Measurements from ENCODE around the gene TCEANC. TPM values are rescaled to one million over a fixed set of nuclear protein-coding genes. Genes with fewer than 3 reads are reported as not detected.
A peak's percentile ranks its signal among the peaks of the same experiment; 100 is the strongest.
"Not testable (repeated sequence)": the region's sequence is repeated elsewhere in the genome, so short reads cannot be mapped to it uniquely, and the experiment has no call there.

The TCEANC gene
- total RNA-seq, 1 experiment from 2014 or later = 3.1 TPM

DNA sequence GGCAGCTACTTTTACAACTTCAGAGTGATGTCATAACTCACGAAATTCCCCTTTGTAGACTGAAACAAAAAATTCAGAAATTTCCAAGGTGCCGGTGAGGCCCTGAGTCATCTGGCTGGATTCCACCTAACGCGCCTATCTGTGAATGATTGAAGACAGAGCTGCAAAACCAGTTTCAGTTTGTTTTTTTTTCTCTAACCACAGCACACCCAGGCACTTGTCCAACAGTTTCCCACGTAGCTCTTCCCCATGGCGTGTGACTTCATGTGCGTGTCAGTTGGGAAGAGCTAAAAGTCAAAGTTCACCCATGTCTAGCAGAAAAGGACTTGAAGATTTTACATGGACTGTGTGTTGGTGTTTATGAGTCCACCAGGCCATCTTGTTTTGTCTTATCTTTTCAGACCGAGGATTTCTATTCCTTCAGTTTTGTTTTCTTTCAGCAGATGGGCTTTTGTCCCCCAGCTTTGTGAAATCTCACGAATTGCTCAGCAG, 16.4 kb downstream of the TCEANC start:
- no peak overlapping the region for H2BK120ac ChIP-seq (ENCODE audit: low read depth, low read length, poor library complexity, severe bottlenecking)
- DNase-seq = no peak
- peak overlapping the region in 1 of 3 experiments; percentile 56; a peak in 1 of 7 replicates for H3K27ac Mint-ChIP-seq
- no peaks in the 10 kb centered on the region; the same call in 1 of the 2 replicates for H3K79me2 ChIP-seq (ENCODE audit: insufficient read depth, low read length)
- no peak overlapping the region for H3K9ac ChIP-seq (ENCODE audit: extremely low read depth, insufficient read length, low read length)
- peaks cover 27 to 58% of the 10 kb centered on the region in 2 experiments for H3K9me3 Mint-ChIP-seq
- no peak overlapping the region for H3K18ac ChIP-seq (ENCODE audit: insufficient read length, low read depth, low read length)
- no peak overlapping the region for H3K23ac ChIP-seq (ENCODE audit: insufficient read length, low read depth, low read length)
- no CpG with 5 or more reads among the region's 9 CpGs for WGBS (ENCODE audit: extremely low coverage, insufficient read length, low lambda C conversion rate)
- H3K79me1 ChIP-seq (ENCODE audit: insufficient read depth, low read depth, low read length, poor library complexity, severe bottlenecking) = no peaks in the 10 kb centered on the region
- no peak overlapping the region for H4K5ac ChIP-seq (ENCODE audit: insufficient read length, low read depth, low read length)
- no peak overlapping the region for H3K56ac ChIP-seq (ENCODE audit: insufficient read length, low read depth, low read length)
- H2AK5ac ChIP-seq (ENCODE audit: insufficient read length, low read length) = no peak overlapping the region
- no peaks in the 10 kb centered on the region for H3K4me1 ChIP-seq (ENCODE audit: insufficient read depth, low read length)
- H2AFZ ChIP-seq (ENCODE audit: low read length) = no peak overlapping the region
- H3K9me3 ChIP-seq (ENCODE audit: control insufficient read depth, low read depth, low read length) = no peaks in the 10 kb centered on the region
- H2BK20ac ChIP-seq (ENCODE audit: low read depth, low read length, poor library complexity, severe bottlenecking) = no peak overlapping the region
- no peak overlapping the region for H2BK12ac ChIP-seq (ENCODE audit: insufficient read length, low read depth, low read length)
- no peak overlapping the region for H3T11ph ChIP-seq (ENCODE audit: low read length)
- no peak overlapping the region for H3K4me3 Mint-ChIP-seq
- H4K8ac ChIP-seq (replicated peaks; ENCODE audit: insufficient read length, low read depth, low read length) = no peak overlapping the region
- H3K27me3 Mint-ChIP-seq (ENCODE audit: low read depth) = no peaks in the 10 kb centered on the region; the same call in 1 of the 2 replicates
- TF ChIP-seq, protein P1, sequence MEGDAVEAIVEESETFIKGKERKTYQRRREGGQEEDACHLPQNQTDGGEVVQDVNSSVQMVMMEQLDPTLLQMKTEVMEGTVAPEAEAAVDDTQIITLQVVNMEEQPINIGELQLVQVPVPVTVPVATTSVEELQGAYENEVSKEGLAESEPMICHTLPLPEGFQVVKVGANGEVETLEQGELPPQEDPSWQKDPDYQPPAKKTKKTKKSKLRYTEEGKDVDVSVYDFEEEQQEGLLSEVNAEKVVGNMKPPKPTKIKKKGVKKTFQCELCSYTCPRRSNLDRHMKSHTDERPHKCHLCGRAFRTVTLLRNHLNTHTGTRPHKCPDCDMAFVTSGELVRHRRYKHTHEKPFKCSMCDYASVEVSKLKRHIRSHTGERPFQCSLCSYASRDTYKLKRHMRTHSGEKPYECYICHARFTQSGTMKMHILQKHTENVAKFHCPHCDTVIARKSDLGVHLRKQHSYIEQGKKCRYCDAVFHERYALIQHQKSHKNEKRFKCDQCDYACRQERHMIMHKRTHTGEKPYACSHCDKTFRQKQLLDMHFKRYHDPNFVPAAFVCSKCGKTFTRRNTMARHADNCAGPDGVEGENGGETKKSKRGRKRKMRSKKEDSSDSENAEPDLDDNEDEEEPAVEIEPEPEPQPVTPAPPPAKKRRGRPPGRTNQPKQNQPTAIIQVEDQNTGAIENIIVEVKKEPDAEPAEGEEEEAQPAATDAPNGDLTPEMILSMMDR (conservative IDR thresholded peaks at IDR 0.05) = no peak
- H3K27ac ChIP-seq (ENCODE audit: insufficient read length, low read depth, low read length) = no peak overlapping the region
- no peaks in the 10 kb centered on the region for H4K20me1 ChIP-seq (ENCODE audit: control insufficient read depth, insufficient read depth, insufficient read length)
- no peak overlapping the region for H2BK15ac ChIP-seq (ENCODE audit: low read depth, low read length)
- H3K4me1 Mint-ChIP-seq = 0 out of 4 replicates have a peak, but pooled peaks cover 0 to 4% of the 10 kb centered on the region in 2 experiments
- no peak overlapping the region for H3K4ac ChIP-seq (ENCODE audit: low read depth, low read length)
- no peak overlapping the region for H2BK5ac ChIP-seq (ENCODE audit: insufficient read length, low read length)
- no peaks in the 10 kb centered on the region for H3K27me3 ChIP-seq (ENCODE audit: insufficient read depth, low read length)
- H3K36me3 Mint-ChIP-seq (ENCODE audit: insufficient read depth in 1 of 3, low read depth in 3 of 3) = peaks cover 0 to 7% (median 0%) of the 10 kb centered on the region in 3 experiments; a peak in 2 of 7 replicates
- H3K14ac ChIP-seq (ENCODE audit: insufficient read depth, low read length) = no peak overlapping the region
- H3K23me2 ChIP-seq (ENCODE audit: insufficient read length, low read depth, low read length, poor library complexity, severe bottlenecking) = no peaks in the 10 kb centered on the region
- H3K4me2 ChIP-seq (ENCODE audit: insufficient read depth, insufficient read length, low read length) = no peak overlapping the region
- H4K91ac ChIP-seq (ENCODE audit: insufficient read length, low read depth, low read length) = no peak overlapping the region

DNA sequence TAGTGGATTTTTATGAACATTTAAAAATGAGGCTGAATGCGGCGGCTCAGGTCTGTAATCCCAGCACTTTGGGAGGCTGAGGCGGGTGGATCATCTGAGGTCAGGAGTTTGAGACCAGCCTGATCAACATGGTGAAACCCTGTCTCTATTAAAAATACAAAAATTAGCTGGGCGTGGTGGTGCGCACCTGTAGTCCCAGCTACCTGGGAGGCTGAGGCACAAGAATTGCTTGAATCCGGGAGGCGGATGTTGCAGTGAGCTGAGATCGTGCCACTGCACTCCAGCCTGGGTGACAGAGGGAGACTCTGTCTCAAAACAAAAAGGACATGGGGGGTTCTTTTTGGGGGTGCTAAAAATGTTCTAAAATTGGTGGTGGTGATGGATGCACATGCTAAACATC, 16.8 kb downstream of the TCEANC start:
- not testable (repeated sequence) for H3K27ac Mint-ChIP-seq; H2BK15ac ChIP-seq (ENCODE audit: low read depth, low read length); H2BK20ac ChIP-seq (ENCODE audit: low read depth, low read length, poor library complexity, severe bottlenecking); H3K27me3 Mint-ChIP-seq (ENCODE audit: low read depth); H3T11ph ChIP-seq (ENCODE audit: low read length); H3K27ac ChIP-seq (ENCODE audit: insufficient read length, low read depth, low read length); H3K4me1 ChIP-seq (ENCODE audit: insufficient read depth, low read length); H3K14ac ChIP-seq (ENCODE audit: insufficient read depth, low read length); H3K4me3 Mint-ChIP-seq; H3K79me2 ChIP-seq (ENCODE audit: insufficient read depth, low read length); H3K79me1 ChIP-seq (ENCODE audit: insufficient read depth, low read depth, low read length, poor library complexity, severe bottlenecking); H2AFZ ChIP-seq (ENCODE audit: low read length); H4K5ac ChIP-seq (ENCODE audit: insufficient read length, low read depth, low read length); H3K56ac ChIP-seq (ENCODE audit: insufficient read length, low read depth, low read length); H2BK12ac ChIP-seq (ENCODE audit: insufficient read length, low read depth, low read length); H3K23ac ChIP-seq (ENCODE audit: insufficient read length, low read depth, low read length); H2BK5ac ChIP-seq (ENCODE audit: insufficient read length, low read length); H3K9ac ChIP-seq (ENCODE audit: extremely low read depth, insufficient read length, low read length); DNase-seq; H3K27me3 ChIP-seq (ENCODE audit: insufficient read depth, low read length); H3K4ac ChIP-seq (ENCODE audit: low read depth, low read length); H3K4me1 Mint-ChIP-seq; H4K8ac ChIP-seq (replicated peaks; ENCODE audit: insufficient read length, low read depth, low read length); H4K20me1 ChIP-seq (ENCODE audit: control insufficient read depth, insufficient read depth, insufficient read length); H3K18ac ChIP-seq (ENCODE audit: insufficient read length, low read depth, low read length); H3K36me3 Mint-ChIP-seq (ENCODE audit: insufficient read depth in 1 of 3, low read depth in 3 of 3); H2BK120ac ChIP-seq (ENCODE audit: low read depth, low read length, poor library complexity, severe bottlenecking); H3K9me3 ChIP-seq (ENCODE audit: control insufficient read depth, low read depth, low read length); H4K91ac ChIP-seq (ENCODE audit: insufficient read length, low read depth, low read length); H3K23me2 ChIP-seq (ENCODE audit: insufficient read length, low read depth, low read length, poor library complexity, severe bottlenecking); H2AK5ac ChIP-seq (ENCODE audit: insufficient read length, low read length); H3K4me2 ChIP-seq (ENCODE audit: insufficient read depth, insufficient read length, low read length)
- H3K9me3 Mint-ChIP-seq = peaks cover 25 to 56% of the 10 kb centered on the region in 2 experiments
- no CpG with 5 or more reads among the region's 8 CpGs for WGBS (ENCODE audit: extremely low coverage, insufficient read length, low lambda C conversion rate)

Measured in H9 (cell line).